Left ventricle myocardium inferior (tissue), 1 donor: Measurements from ENCODE around the gene MAZ. TPM values are rescaled to one million over a fixed set of nuclear protein-coding genes. Genes with fewer than 3 reads are reported as not detected.

ENCODE experiments used
- DNase-seq: peaks from one replicate; pipeline ENCODE4 v3.0.0-alpha.2; 2020
- H3K27ac ChIP-seq: fragments of 200-600 bp; replicated peaks from 2 replicates; pipeline ENCODE4 v1.8.0; 2021
- H3K27me3 ChIP-seq: fragments of 200-600 bp; 2 replicates; pipeline ENCODE4 v1.8.0; 2021; ENCODE audit warnings: low read depth
- H3K36me3 ChIP-seq: fragments of 200-600 bp; 2 replicates; pipeline ENCODE4 v1.8.0; 2021
- H3K4me1 ChIP-seq: fragments of 200-600 bp; 2 replicates; pipeline ENCODE4 v1.8.0; 2021
- H3K4me3 ChIP-seq: fragments of 200-600 bp; 2 replicates; pipeline ENCODE4 v1.8.0; 2021; ENCODE audit warnings: mild to moderate bottlenecking, moderate library complexity
- H3K9me3 ChIP-seq: fragments of 200-600 bp; replicated peaks from 2 replicates; pipeline ENCODE4 v1.8.0; 2021
- CTCF ChIP-seq: fragments of 200-600 bp; IDR thresholded peaks from 2 replicates; pipeline ENCODE4 v1.8.0; 2021; ENCODE audit warnings: antibody characterized with exemption, mild to moderate bottlenecking, borderline replicate concordance
- intact Hi-C: fragments of 100-400 bp; cut with micrococcal nuclease; formaldehyde crosslinking; loops from one replicate; pipeline ENCODE4 v1.11.0; 2022
- total RNA-seq: library from RNA; stranded (reverse); fragmentation: NEBNext Ultra II Directional; extraction: Animal tissue kit (Norgen Biotek cat#: 25700); gene quantifications from one replicate; pipeline ENCODE4 v1.2.1, GENCODE V29; 2021
- donor health status: DM: no; HTN: yes; CAD: no; lungs with severe emphysema.

Gene MAZ
- total RNA-seq, 1 donor from 2014 or later, result 77.6 TPM

GRCh38 chr16:29794231-29794710, 12.1 kb upstream of the MAZ start:
- Histone ChIP-seq H3K4me1 (peaks cover 22% of the 10 kb centered on the region), H3K27ac (no peak overlapping the region), H3K27me3 (no peaks in the 10 kb centered on the region), H3K36me3 (peaks cover 26% of the 10 kb centered on the region), H3K4me3 (no peak overlapping the region), H3K9me3 (no peaks in the 10 kb centered on the region)
- no peak for DNase-seq
- intact Hi-C loops, result no loop called here
- no peak for TF ChIP-seq CTCF

- intact Hi-C loops, result no loop called here
- TF ChIP-seq CTCF, result no peak
Measured at GRCh38 chr16:29802416-29802935, 3.9 kb upstream of the MAZ start.

GRCh38 chr16:29804020-29804419, 2.3 kb upstream of the MAZ start:
- intact Hi-C loops, result no loop called here
- H3K9me3 ChIP-seq, result no peaks in the 10 kb centered on the region
- DNase-seq, result no peak
- peaks cover 36% of the 10 kb centered on the region for H3K4me1 ChIP-seq
- H3K4me3 ChIP-seq, result peak overlapping the region; percentile 97
- peaks cover 29% of the 10 kb centered on the region for H3K36me3 ChIP-seq
- H3K27ac ChIP-seq, result peak overlapping the region; percentile 100
- no peaks in the 10 kb centered on the region for H3K27me3 ChIP-seq
- TF ChIP-seq CTCF, result no peak

More at GRCh38 chr16:29802416-29802935, 3.9 kb upstream of the MAZ start:
- Histone ChIP-seq H3K9me3 (no peaks in the 10 kb centered on the region), H3K27me3 (no peaks in the 10 kb centered on the region), H3K36me3 (peaks cover 34% of the 10 kb centered on the region), H3K4me1 (peaks cover 20% of the 10 kb centered on the region), H3K4me3 (no peak overlapping the region), H3K27ac (no peak overlapping the region)
- no peak for DNase-seq

- H3K27ac ChIP-seq, result peak overlapping the region; percentile 100
- no peaks in the 10 kb centered on the region for H3K27me3 ChIP-seq
- intact Hi-C loops, result no loop called here
Measured at GRCh38 chr16:29804455-29805231, 1.7 kb upstream of the MAZ start.

More at GRCh38 chr16:29804455-29805231, 1.7 kb upstream of the MAZ start:
- DNase-seq, result peak; percentile 67
- H3K4me3 ChIP-seq, result peak overlapping the region; percentile 97
- H3K4me1 ChIP-seq, result peaks cover 42% of the 10 kb centered on the region
- no peak for TF ChIP-seq CTCF
- peaks cover 29% of the 10 kb centered on the region for H3K36me3 ChIP-seq
- H3K9me3 ChIP-seq, result no peaks in the 10 kb centered on the region
